Activated CD8-positive, alpha-beta T cell treated with anti-CD3 and anti-CD28 coated beads for 36 hours (primary cell): ENCODE results near the gene ADA. TPM values are rescaled to one million over a fixed set of nuclear protein-coding genes. Genes with fewer than 3 reads are reported as not detected.

Source experiments
- ATAC-seq: fragments of 200-7000 bp; cut with Tn5 transposase; one replicate; pipeline ENCODE4 v1.10.0; 2021; ENCODE audit warnings: mild to moderate bottlenecking, moderate library complexity
- CTCF ChIA-PET: fragments of 350-600 bp; sonication (Branson Sonifier 250); formaldehyde crosslinking; loops from one replicate; lab custom pipeline; 2021; ENCODE audit warnings: antibody characterized with exemption; lab: Charles Lee
- POLR2A ChIA-PET: fragments of 350-600 bp; sonication (Branson Sonifier 250); formaldehyde crosslinking; loops from one replicate; lab custom pipeline; 2021; ENCODE audit warnings: antibody characterized with exemption; lab: Charles Lee
- DNase-seq: peaks from one replicate; pipeline ENCODE4 v3.0.0-alpha.2; 2020
- H3K27ac Mint-ChIP-seq: one replicate; pipeline ENCODE4 v1.8.0; 2021; ENCODE audit warnings: mild to moderate bottlenecking, mixed read lengths
- H3K27me3 Mint-ChIP-seq: one replicate; pipeline ENCODE4 v1.8.0; 2021; ENCODE audit warnings: mixed read lengths
- H3K36me3 Mint-ChIP-seq: one replicate; pipeline ENCODE4 v1.8.0; 2021; ENCODE audit warnings: low read depth, mixed read lengths
- H3K4me1 Mint-ChIP-seq: one replicate; pipeline ENCODE4 v1.8.0; 2021; ENCODE audit warnings: low read depth, mixed read lengths
- H3K4me3 Mint-ChIP-seq: one replicate; pipeline ENCODE4 v1.8.0; 2021; ENCODE audit warnings: mild to moderate bottlenecking, moderate library complexity, mixed read lengths
- H3K9me3 Mint-ChIP-seq: one replicate; pipeline ENCODE4 v1.8.0; 2021; ENCODE audit warnings: mixed read lengths
- intact Hi-C: fragments of 100-400 bp; cut with micrococcal nuclease; formaldehyde crosslinking; loops from one replicate; pipeline ENCODE4 v1.10.0; 2022
- total RNA-seq, 2 experiments: library from RNA; stranded (reverse); gene quantifications; one replicate each; pipeline ENCODE4 v1.2.3, GENCODE V29; 2021
- TF ChIP-seq, protein P1 (sequence below): fragments of 200-600 bp; IDR thresholded peaks from one replicate; pipeline ENCODE4 v1.8.0; 2022; ENCODE audit warnings: antibody characterized with exemption, mild to moderate bottlenecking

ADA gene
- total RNA-seq, 2 experiments from 2014 or later = 32.8 to 36.7 TPM

DNA sequence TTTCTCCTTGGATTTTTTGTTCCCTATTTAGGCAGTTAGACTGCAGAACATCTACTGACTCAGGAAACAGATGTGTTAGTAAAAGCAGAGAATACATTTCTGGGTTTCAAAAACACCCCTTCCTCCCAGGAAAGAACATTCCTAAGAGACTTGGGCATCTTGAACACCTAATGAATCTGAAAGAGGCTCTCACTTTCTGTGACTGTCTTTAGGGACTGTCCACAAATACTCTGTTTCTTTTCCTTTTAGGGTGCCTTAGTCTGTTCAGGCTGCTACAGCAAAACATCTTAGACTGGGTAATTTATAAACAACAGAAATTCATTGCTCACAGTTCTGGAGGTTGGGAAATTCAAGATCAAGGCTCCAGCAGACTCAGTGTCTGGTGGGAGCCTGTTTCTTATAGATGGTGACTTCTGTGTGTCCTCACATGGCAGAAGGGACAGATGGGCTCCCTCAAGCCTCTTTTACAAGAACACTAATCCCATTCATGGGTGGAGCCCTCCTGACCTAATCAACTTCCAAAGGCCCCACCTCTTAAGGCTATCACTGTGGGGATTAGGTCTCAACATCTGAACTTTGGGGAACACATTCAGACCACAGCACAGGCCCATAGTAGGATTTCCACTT is 44.3 kb upstream of the ADA start:
- Mint-ChIP-seq H3K4me1 (peaks cover 9% of the 10 kb centered on the region), H3K27ac (no peak overlapping the region), H3K27me3 (no peaks in the 10 kb centered on the region), H3K36me3 (no peaks in the 10 kb centered on the region), H3K4me3 (no peak overlapping the region), H3K9me3 (no peaks in the 10 kb centered on the region)
- ATAC-seq (no peak), DNase-seq (no peak)
- TF ChIP-seq, protein P1, sequence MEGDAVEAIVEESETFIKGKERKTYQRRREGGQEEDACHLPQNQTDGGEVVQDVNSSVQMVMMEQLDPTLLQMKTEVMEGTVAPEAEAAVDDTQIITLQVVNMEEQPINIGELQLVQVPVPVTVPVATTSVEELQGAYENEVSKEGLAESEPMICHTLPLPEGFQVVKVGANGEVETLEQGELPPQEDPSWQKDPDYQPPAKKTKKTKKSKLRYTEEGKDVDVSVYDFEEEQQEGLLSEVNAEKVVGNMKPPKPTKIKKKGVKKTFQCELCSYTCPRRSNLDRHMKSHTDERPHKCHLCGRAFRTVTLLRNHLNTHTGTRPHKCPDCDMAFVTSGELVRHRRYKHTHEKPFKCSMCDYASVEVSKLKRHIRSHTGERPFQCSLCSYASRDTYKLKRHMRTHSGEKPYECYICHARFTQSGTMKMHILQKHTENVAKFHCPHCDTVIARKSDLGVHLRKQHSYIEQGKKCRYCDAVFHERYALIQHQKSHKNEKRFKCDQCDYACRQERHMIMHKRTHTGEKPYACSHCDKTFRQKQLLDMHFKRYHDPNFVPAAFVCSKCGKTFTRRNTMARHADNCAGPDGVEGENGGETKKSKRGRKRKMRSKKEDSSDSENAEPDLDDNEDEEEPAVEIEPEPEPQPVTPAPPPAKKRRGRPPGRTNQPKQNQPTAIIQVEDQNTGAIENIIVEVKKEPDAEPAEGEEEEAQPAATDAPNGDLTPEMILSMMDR = no peak
- intact Hi-C loops = no loop called here
- ChIA-PET POLR2A (no interaction called here), CTCF (interaction anchor here (1.4 to 1.5 kb wide), 3 partner anchors 10 to 37 kb away, joined by 4 to 9 read pairs (median 5); no protein-coding TSS in a partner anchor)

DNA sequence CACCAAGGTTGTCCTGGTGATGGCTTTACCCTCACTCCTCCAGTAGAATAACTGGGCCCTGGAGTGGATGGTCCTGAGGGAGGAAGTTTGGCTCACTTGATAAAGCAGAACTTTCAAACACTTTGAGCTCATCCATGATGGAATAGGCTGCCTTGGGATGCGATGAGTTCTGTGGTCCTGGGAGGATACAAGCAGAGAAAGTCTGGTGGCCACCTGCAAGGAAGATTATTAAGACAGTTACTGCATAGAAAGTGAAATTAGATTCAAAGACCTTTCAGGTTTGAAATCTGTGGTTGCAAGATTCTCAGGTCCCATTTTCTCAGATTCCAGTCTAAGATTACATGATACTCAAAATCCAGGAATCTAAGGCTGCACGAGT is 43.8 kb upstream of the ADA start:
- ATAC-seq = no peak
- no peak overlapping the region for H3K27ac Mint-ChIP-seq
- intact Hi-C loops = no loop called here
- no peaks in the 10 kb centered on the region for H3K9me3 Mint-ChIP-seq
- POLR2A ChIA-PET = no interaction called here
- TF ChIP-seq, protein P1 = no peak
- no peak for DNase-seq
- no peaks in the 10 kb centered on the region for H3K36me3 Mint-ChIP-seq
- no peaks in the 10 kb centered on the region for H3K27me3 Mint-ChIP-seq
- H3K4me1 Mint-ChIP-seq = peaks cover 9% of the 10 kb centered on the region
- CTCF ChIA-PET = interaction anchor here (1.5 kb wide), 1 partner anchor 10 kb away, joined by 5 read pairs; no protein-coding TSS in a partner anchor
- H3K4me3 Mint-ChIP-seq = no peak overlapping the region

DNA sequence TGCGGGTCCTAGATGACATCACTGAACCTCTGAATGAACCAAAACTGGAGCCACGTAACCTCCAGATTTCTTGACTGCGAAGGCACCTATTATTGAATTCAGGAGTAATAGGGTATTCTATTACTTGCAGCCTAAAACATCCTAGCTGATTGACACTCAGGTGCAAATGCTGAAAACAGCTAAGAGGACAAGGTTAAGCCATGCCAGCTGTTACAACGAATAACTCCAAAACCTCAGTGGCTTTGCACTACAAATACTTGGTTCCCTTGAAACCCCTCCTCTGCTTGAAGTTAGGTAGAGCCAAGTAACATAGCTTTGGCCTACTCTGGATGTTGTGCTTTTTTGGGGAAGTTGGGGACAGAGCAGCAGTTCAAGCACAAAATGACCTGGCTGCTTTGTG is 42.7 kb upstream of the ADA start:
- no peak overlapping the region for H3K4me3 Mint-ChIP-seq
- TF ChIP-seq, protein P1 = no peak

DNA sequence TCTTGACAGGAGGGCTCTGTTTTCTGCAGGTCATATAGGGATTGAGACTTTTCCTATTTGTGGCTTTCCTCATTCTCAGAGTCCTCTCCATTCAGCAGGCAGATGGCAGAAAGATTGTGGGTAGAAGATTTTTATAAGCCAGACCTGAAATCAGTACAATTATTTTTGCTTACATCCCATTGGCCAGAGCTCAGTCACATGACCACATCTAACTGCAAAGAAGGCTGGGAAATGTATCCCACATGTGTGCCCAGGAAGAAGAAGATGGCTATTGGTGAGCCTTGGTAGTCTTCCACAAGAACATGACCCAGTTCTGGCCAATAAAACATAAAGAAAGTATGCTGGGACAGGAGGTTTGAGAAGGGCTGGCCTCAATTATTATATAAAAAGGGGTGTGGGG is 42.1 kb upstream of the ADA start:
- H3K27ac Mint-ChIP-seq = no peak overlapping the region
- no peaks in the 10 kb centered on the region for H3K9me3 Mint-ChIP-seq
- TF ChIP-seq, protein P1 = no peak
- ChIA-PET POLR2A (no interaction called here), CTCF (interaction anchor here (1.9 kb wide), 1 partner anchor 10 kb away, joined by 8 read pairs; no protein-coding TSS in a partner anchor)
- ATAC-seq = no peak
- no peak overlapping the region for H3K4me3 Mint-ChIP-seq
- no peaks in the 10 kb centered on the region for H3K36me3 Mint-ChIP-seq
- no peaks in the 10 kb centered on the region for H3K27me3 Mint-ChIP-seq
- H3K4me1 Mint-ChIP-seq = peaks cover 9% of the 10 kb centered on the region
- DNase-seq = no peak
- intact Hi-C loops = no loop called here

More for the DNA sequence above, 42.7 kb upstream of the ADA start:
- no peak for ATAC-seq
- H3K27ac Mint-ChIP-seq = no peak overlapping the region
- DNase-seq = no peak
- H3K27me3 Mint-ChIP-seq = no peaks in the 10 kb centered on the region
- ChIA-PET POLR2A (no interaction called here), CTCF (interaction anchor here (1.5 to 1.9 kb wide), 2 partner anchors 9 to 11 kb away, joined by 5 to 8 read pairs; no protein-coding TSS in a partner anchor)
- H3K9me3 Mint-ChIP-seq = no peaks in the 10 kb centered on the region
- H3K4me1 Mint-ChIP-seq = peaks cover 9% of the 10 kb centered on the region
- intact Hi-C loops = no loop called here
- no peaks in the 10 kb centered on the region for H3K36me3 Mint-ChIP-seq

DNA sequence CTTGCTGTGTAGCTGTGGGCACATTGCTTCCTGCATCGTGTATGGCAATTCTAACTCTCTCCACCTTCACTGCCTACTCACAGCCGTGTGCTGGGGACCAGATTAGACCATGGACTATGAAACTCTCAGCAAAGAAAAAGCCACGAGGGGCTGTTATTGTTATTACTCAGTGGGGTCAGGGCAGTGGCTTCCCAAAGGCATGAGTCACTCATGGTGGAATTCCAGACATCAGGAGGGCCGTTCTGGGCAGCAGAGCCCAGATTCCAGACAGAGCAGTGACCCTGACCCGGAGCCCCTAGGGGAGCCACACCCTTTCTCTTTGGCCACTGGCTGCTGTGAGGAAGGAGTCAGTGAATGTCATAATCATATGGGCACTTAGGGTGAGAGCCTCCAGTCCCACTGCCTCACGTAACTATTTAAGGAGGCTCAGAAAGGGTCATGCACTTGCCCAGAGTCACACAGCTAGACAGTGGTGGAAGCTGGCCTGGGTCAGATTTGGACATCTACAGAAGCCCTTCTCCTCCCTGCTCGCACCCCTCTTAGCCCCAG is 41.5 kb upstream of the ADA start:
- ChIA-PET POLR2A (no interaction called here), CTCF (interaction anchor here (1.9 kb wide), 1 partner anchor 10 kb away, joined by 8 read pairs; no protein-coding TSS in a partner anchor)
- Mint-ChIP-seq H3K4me1 (peaks cover 9% of the 10 kb centered on the region), H3K36me3 (no peaks in the 10 kb centered on the region), H3K4me3 (no peak overlapping the region), H3K9me3 (no peaks in the 10 kb centered on the region), H3K27me3 (no peaks in the 10 kb centered on the region), H3K27ac (no peak overlapping the region)
- no peak for ATAC-seq
- no peak for DNase-seq
- TF ChIP-seq, protein P1 = no peak
- intact Hi-C loops = no loop called here
